CD4-positive, alpha-beta T cell treated with Interleukin-1 beta for 1 hour (primary cell): ENCODE results near the gene INF2.
A peak's percentile ranks its signal among the peaks of the same experiment; 100 is the strongest.

Experiments used
- DNase-seq, 2 donors: peaks; one replicate each; pipeline ENCODE4 v3.0.0-alpha.2; 2020 to 2022

Gene INF2

GRCh38 chr14:104691546-104692260 is 2.3 kb downstream of the INF2 start:
- no peak for DNase-seq

- DNase-seq: no peak
Observed at GRCh38 chr14:104692261-104692938, 3.0 kb downstream of the INF2 start.

GRCh38 chr14:104692939-104693315 is 3.5 kb downstream of the INF2 start:
- DNase-seq: no peak

GRCh38 chr14:104693482-104694431 is 4.3 kb downstream of the INF2 start:
- no peak for DNase-seq

- no peak for DNase-seq
Observed at GRCh38 chr14:104694475-104694950, 5.1 kb downstream of the INF2 start.

- DNase-seq: peak; percentile 50 to 54
Observed at GRCh38 chr14:104694991-104695659, 5.7 kb downstream of the INF2 start.

- no peak for DNase-seq
Observed at GRCh38 chr14:104695660-104696000, 6.2 kb downstream of the INF2 start.

- DNase-seq: no peak
Observed at GRCh38 chr14:104696671-104697316, 7.4 kb downstream of the INF2 start.

GRCh38 chr14:104697317-104697703 is 7.9 kb downstream of the INF2 start:
- DNase-seq: no peak

GRCh38 chr14:104697892-104698583 is 8.6 kb downstream of the INF2 start:
- DNase-seq: no peak

- DNase-seq: no peak
Observed at GRCh38 chr14:104698688-104699425, 9.4 kb downstream of the INF2 start.

- DNase-seq: no peak
Observed at GRCh38 chr14:104699426-104699748, 10.0 kb downstream of the INF2 start.

- DNase-seq: no peak
Observed at GRCh38 chr14:104700225-104700651, 10.8 kb downstream of the INF2 start.

- DNase-seq: no peak
Observed at GRCh38 chr14:104700747-104701217, 11.4 kb downstream of the INF2 start.

GRCh38 chr14:104701383-104702076 is 12.1 kb downstream of the INF2 start:
- no peak for DNase-seq

GRCh38 chr14:104702106-104702505 is 12.7 kb downstream of the INF2 start:
- no peak for DNase-seq

GRCh38 chr14:104702673-104703072 is 13.3 kb downstream of the INF2 start:
- no peak for DNase-seq

GRCh38 chr14:104703269-104703668 is 13.9 kb downstream of the INF2 start:
- no peak for DNase-seq

GRCh38 chr14:104704252-104704651 is 14.8 kb downstream of the INF2 start:
- DNase-seq: no peak

GRCh38 chr14:104705340-104706047 is 16.1 kb downstream of the INF2 start:
- DNase-seq: no peak
